ENCODE results near the gene FAT3.

The FAT3 gene

GRCh38 chr11:92224407-92225124 is at the start of gene FAT3:
FAT3 (plus strand) TSS chr11:92224818; CDS start chr11:92352113, 127,295 bp downstream.
- no peak for DNase-seq

- no peak for DNase-seq
Observed at GRCh38 chr11:92179017-92179670, 45.5 kb upstream of the FAT3 start.

- DNase-seq: no peak
Observed at GRCh38 chr11:92180226-92180625, 44.4 kb upstream of the FAT3 start.

GRCh38 chr11:92180664-92181251 is 43.9 kb upstream of the FAT3 start:
- no peak for DNase-seq

- DNase-seq: no peak
Observed at GRCh38 chr11:92190535-92191206, 33.9 kb upstream of the FAT3 start.

GRCh38 chr11:92192141-92192540 is 32.5 kb upstream of the FAT3 start:
- no peak for DNase-seq

GRCh38 chr11:92198268-92198667 is 26.4 kb upstream of the FAT3 start:
- DNase-seq: no peak

GRCh38 chr11:92199991-92200390 is 24.6 kb upstream of the FAT3 start:
- no peak for DNase-seq

- no peak for DNase-seq
Observed at GRCh38 chr11:92204731-92205130, 19.9 kb upstream of the FAT3 start.

- DNase-seq: no peak
Observed at GRCh38 chr11:92206441-92206840, 18.2 kb upstream of the FAT3 start.

GRCh38 chr11:92211576-92212167 is 12.9 kb upstream of the FAT3 start:
- no peak for DNase-seq

- no peak for DNase-seq
Observed at GRCh38 chr11:92212530-92212929, 12.1 kb upstream of the FAT3 start.

- DNase-seq: no peak
Observed at GRCh38 chr11:92216789-92217188, 7.8 kb upstream of the FAT3 start.

- no peak for DNase-seq
Observed at GRCh38 chr11:92219476-92219875, 5.1 kb upstream of the FAT3 start.

- DNase-seq: no peak
Observed at GRCh38 chr11:92222701-92223100, 1.9 kb upstream of the FAT3 start.

- DNase-seq: no peak
Observed at GRCh38 chr11:92224054-92224406, 588 bp upstream of the FAT3 start.

GRCh38 chr11:92225125-92225567 is 528 bp downstream of the FAT3 start:
- DNase-seq: no peak

GRCh38 chr11:92225568-92226330 is 1.1 kb downstream of the FAT3 start:
- no peak for DNase-seq

GRCh38 chr11:92226331-92227229 is 2.0 kb downstream of the FAT3 start:
- DNase-seq: no peak

- no peak for DNase-seq
Observed at GRCh38 chr11:92227230-92227814, 2.7 kb downstream of the FAT3 start.

All from activated T-cell treated with anti-CD3 and anti-CD28 coated beads, Interleukin-2, amount 50 U/mL, for 1 hour (primary cell).